K562 (cell line): ENCODE data around the gene ETV7. TPM values are rescaled to one million over a fixed set of nuclear protein-coding genes. Genes with fewer than 3 reads are reported as not detected.

ENCODE experiments used
- ASH1L ChIP-seq: fragments of 450-650 bp; IDR thresholded peaks from 2 replicates; pipeline ENCODE4 v1.6.1; 2018; ENCODE audit warnings: borderline replicate concordance, mild to moderate bottlenecking, low read depth; ENCODE audit not compliant: partially characterized antibody
- CBFA2T3 ChIP-seq: fragments of 450-650 bp; IDR thresholded peaks from 2 replicates; pipeline ENCODE4 v1.6.1; 2017
- CBX5 ChIP-seq: IDR thresholded peaks from 2 replicates; pipeline ENCODE4 v1.6.1; 2014; ENCODE audit warnings: low read depth, borderline replicate concordance
- CCAR2 ChIP-seq: fragments of 200-400 bp; formaldehyde crosslinking; IDR thresholded peaks from 2 replicates; pipeline ENCODE4 v1.6.1; 2017; ENCODE audit warnings: mild to moderate bottlenecking, low read depth, low read length
- DPF2 ChIP-seq: fragments of 450-650 bp; IDR thresholded peaks from 2 replicates; pipeline ENCODE4 v1.6.1; 2016
- E2F4 ChIP-seq: sonication (generic); formaldehyde crosslinking; IDR thresholded peaks from 2 replicates; pipeline ENCODE4 v1.8.0; 2022; ENCODE audit warnings: mild to moderate bottlenecking, low read depth, missing genetic modification reagents
- ERF ChIP-seq: fragments of 450-650 bp; formaldehyde crosslinking; IDR thresholded peaks from 2 replicates; pipeline ENCODE4 v1.4.0; 2020; ENCODE audit warnings: mild to moderate bottlenecking, mixed read lengths
- GABPB2 ChIP-seq: fragments of 250-450 bp; sonication (Bioruptor Pico); conservative IDR thresholded peaks from 2 replicates; pipeline ENCODE4 v1.5.1; 2021; ENCODE audit warnings: mild to moderate bottlenecking
- HDAC3 ChIP-seq: fragments of 450-650 bp; IDR thresholded peaks from 2 replicates; pipeline ENCODE4 v1.6.1; 2018; ENCODE audit warnings: borderline replicate concordance, mild to moderate bottlenecking, moderate library complexity; ENCODE audit not compliant: partially characterized antibody
- KLF16 ChIP-seq: IDR thresholded peaks from 2 replicates; pipeline ENCODE4 v1.6.1; 2016; ENCODE audit warnings: antibody characterized with exemption
- MIER1 ChIP-seq: fragments of 450-650 bp; IDR thresholded peaks from 2 replicates; pipeline ENCODE4 v1.6.1; 2016; ENCODE audit warnings: antibody characterized with exemption, mild to moderate bottlenecking, low read depth
- MYC ChIP-seq, 2 experiments: fragments of 250-450 bp in 1 of 2; sonication (Bioruptor Pico) in 1 of 2; IDR thresholded peaks; 2 replicates each; pipeline versions ENCODE4 v1.5.1 to v1.6.1; 2012 to 2021; ENCODE audit warnings: low read depth in 2 of 2, borderline replicate concordance in 1 of 2, improper control_type of control experiment in 1 of 2, low read length in 1 of 2, mild to moderate bottlenecking in 1 of 2, moderate library complexity in 1 of 2
- NUFIP1 ChIP-seq: fragments of 450-650 bp; IDR thresholded peaks from 2 replicates; pipeline ENCODE4 v1.6.1; 2018; ENCODE audit not compliant: partially characterized antibody
- POLR2H ChIP-seq: IDR thresholded peaks from 2 replicates; pipeline ENCODE4 v1.6.1; 2016; ENCODE audit warnings: missing genetic modification characterization, low read depth, mild to moderate bottlenecking, control low read depth, missing compliant biosample characterization, moderate library complexity
- RB1 ChIP-seq: fragments of 450-650 bp; IDR thresholded peaks from 2 replicates; pipeline ENCODE4 v1.6.1; 2017; ENCODE audit warnings: low read depth, mild to moderate bottlenecking
- RCOR1 ChIP-seq, 2 experiments: IDR thresholded peaks; 2 replicates each; pipeline ENCODE4 v1.6.1; 2012; ENCODE audit warnings: low read depth in 2 of 2, low read length in 2 of 2, borderline replicate concordance in 1 of 2, improper control_type of control experiment in 1 of 2
- SAFB ChIP-seq: fragments of 200-400 bp; formaldehyde crosslinking; IDR thresholded peaks from 2 replicates; pipeline ENCODE4 v1.6.1; 2017; ENCODE audit warnings: low read depth, low read length, borderline replicate concordance
- SLC30A9 ChIP-seq: fragments of 250-450 bp; sonication (Bioruptor Pico); IDR thresholded peaks from 2 replicates; pipeline ENCODE4 v1.8.0; 2022; ENCODE audit warnings: mild to moderate bottlenecking, moderate library complexity
- SMAD4 ChIP-seq: fragments of 250-450 bp; sonication (Bioruptor Pico); conservative IDR thresholded peaks from 2 replicates; pipeline ENCODE4 v1.8.0; 2021; ENCODE audit warnings: inconsistent platforms, mild to moderate bottlenecking, moderate library complexity
- SMARCC2 ChIP-seq: fragments of 450-650 bp; IDR thresholded peaks from 2 replicates; pipeline ENCODE4 v1.6.1; 2017; ENCODE audit warnings: antibody characterized with exemption, moderate library complexity, mild to moderate bottlenecking, low read depth
- SNIP1 ChIP-seq: fragments of 450-650 bp; IDR thresholded peaks from 2 replicates; pipeline ENCODE4 v1.7.1; 2017; ENCODE audit warnings: low read depth, mild to moderate bottlenecking
- SP2 ChIP-seq: IDR thresholded peaks from 2 replicates; pipeline ENCODE4 v1.6.1; 2011; ENCODE audit warnings: mild to moderate bottlenecking, low read depth, low read length, moderate library complexity; ENCODE audit not compliant: poor library complexity, severe bottlenecking; ENCODE audit errors: extremely low read depth
- SRSF1 ChIP-seq: fragments of 200-400 bp; formaldehyde crosslinking; IDR thresholded peaks from 2 replicates; pipeline ENCODE4 v1.6.1; 2017; ENCODE audit warnings: mild to moderate bottlenecking, low read depth, low read length, moderate library complexity
- TCF7 ChIP-seq: sonication (generic); IDR thresholded peaks from 2 replicates; pipeline ENCODE4 v1.6.1; 2016; ENCODE audit warnings: antibody characterized with exemption, borderline replicate concordance
- XRCC3 ChIP-seq: fragments of 450-650 bp; IDR thresholded peaks from 2 replicates; pipeline ENCODE4 v1.6.1; 2017; ENCODE audit warnings: mild to moderate bottlenecking, moderate library complexity
- ZNF121 ChIP-seq: sonication (generic); formaldehyde crosslinking; conservative IDR thresholded peaks from 2 replicates; pipeline ENCODE4 v1.8.0; 2022; ENCODE audit warnings: missing genetic modification reagents
- ZNF134 ChIP-seq: fragments of 250-450 bp; sonication (Bioruptor Pico); conservative IDR thresholded peaks from 2 replicates; pipeline ENCODE4 v1.4.0; 2020
- ZNF143 ChIP-seq: sonication (generic); formaldehyde crosslinking; IDR thresholded peaks from 2 replicates; pipeline ENCODE4 v1.9.0; 2022; ENCODE audit warnings: mild to moderate bottlenecking, missing genetic modification reagents
- ZNF217 ChIP-seq: sonication (generic); formaldehyde crosslinking; IDR thresholded peaks from 2 replicates; pipeline ENCODE4 v1.8.0; 2022; ENCODE audit warnings: mild to moderate bottlenecking, missing genetic modification reagents
- ZNF444 ChIP-seq: fragments of 250-450 bp; sonication (Bioruptor Pico); IDR thresholded peaks from 2 replicates; pipeline ENCODE4 v1.4.0; 2020; ENCODE audit warnings: mild to moderate bottlenecking, moderate library complexity
- ZNF696 ChIP-seq: fragments of 250-450 bp; sonication (Bioruptor Pico); conservative IDR thresholded peaks from 2 replicates; pipeline ENCODE4 v1.4.0; 2020; ENCODE audit warnings: mild to moderate bottlenecking, moderate library complexity
- polyA plus RNA-seq, 8 experiments: library from polyadenylated mRNA; depleted of rRNA in 4 of 8; stranded (reverse) in 5 of 8; unstranded in 3 of 8; fragments of >200 nt; fragmentation: Nextera tagmentation in 2 of 8; fragmentation: Illumina TruSeq in 1 of 8; extraction: Ambion mirVana in 2 of 8; extraction: Trizol in 1 of 8; gene quantifications; 2 replicates each; pipeline versions ENCODE4 v1.2.1 to v1.2.3, GENCODE V29; 2011 to 2014; ENCODE audit warnings: inconsistent platforms in 1 of 8, missing spikeins in 1 of 8
- total RNA-seq, 7 experiments: library from RNA; depleted of rRNA in 6 of 7; stranded (reverse); fragments of >200 nt in 6 of 7; fragmentation: Illumina TruSeq in 2 of 7; extraction: Trizol in 2 of 7; gene quantifications; 2 replicates each; pipeline versions ENCODE4 v1.2.1 to v1.2.3, GENCODE V29; 2011 to 2021; ENCODE audit warnings: low replicate concordance in 1 of 7

Gene ETV7
- total and polyA plus RNA-seq, 9 of the 15 experiments (the other 6 are each of a cell fraction or from before 2014, with no cell fraction given): 0.07 to 0.22 (median 0.14) TPM; not detected in 3

GRCh38 chr6:36423101-36423824 is 35.8 kb upstream of the ETV7 start (continued):
- TF ChIP-seq SP2: no peak
- TF ChIP-seq SNIP1: no peak
- no peak for TF ChIP-seq XRCC3
- no peak for TF ChIP-seq ERF
- peak; percentile 50; the same call in 1 of the 2 replicates for TF ChIP-seq SAFB
- peak; percentile 82 for TF ChIP-seq SMAD4
- TF ChIP-seq SRSF1: no peak
- peak; percentile 46; the same call in 1 of the 2 replicates for TF ChIP-seq KLF16
- TF ChIP-seq NUFIP1: no peak
- no peak for TF ChIP-seq ZNF696 (CRISPR knock-in tag)
- TF ChIP-seq ZNF134 (CRISPR knock-in tag): no peak
- peak; percentile 52; the same call in 1 of the 2 replicates for TF ChIP-seq DPF2
- peak; percentile 60 for TF ChIP-seq ASH1L
- no peak for TF ChIP-seq MIER1
- no peak for TF ChIP-seq ZNF121
- TF ChIP-seq MYC (IDR thresholded peaks at IDR 0.05; ENCODE audit: low read depth, low read length): peak; percentile 76
- TF ChIP-seq MYC (CRISPR knock-in tag; IDR thresholded peaks at IDR 0.05; ENCODE audit: borderline replicate concordance, low read depth): peak; percentile 92; the same call in 1 of the 2 replicates
- peak; percentile 37; the same call in 1 of the 2 replicates for TF ChIP-seq ZNF143 (CRISPR knock-in tag)
- peak; percentile 82; the same call in 1 of the 2 replicates for TF ChIP-seq E2F4 (CRISPR knock-in tag)
- TF ChIP-seq SLC30A9 (CRISPR knock-in tag): no peak
- no peak for TF ChIP-seq ZNF444 (CRISPR knock-in tag)
- no peak for TF ChIP-seq HDAC3
- peak in 1 of 2 experiments; percentile 73; a peak in 3 of 4 replicates for TF ChIP-seq RCOR1 (IDR thresholded peaks at IDR 0.05; ENCODE audit: borderline replicate concordance in 1 of 2, low read depth in 2 of 2, low read length in 2 of 2)
- TF ChIP-seq TCF7: no peak
- TF ChIP-seq CBFA2T3: 0 out of 2 replicates have a peak, but pooled peaks have one; percentile 19
- TF ChIP-seq RB1: peak; percentile 100
- TF ChIP-seq SMARCC2: no peak
- TF ChIP-seq GABPB2 (CRISPR knock-in tag): no peak
- no peak for TF ChIP-seq CCAR2
- no peak for TF ChIP-seq CBX5
- TF ChIP-seq POLR2H (tag): peak; percentile 84
- no peak for TF ChIP-seq ZNF217
